ENCODE measurements around the gene BCAN.

DNA sequence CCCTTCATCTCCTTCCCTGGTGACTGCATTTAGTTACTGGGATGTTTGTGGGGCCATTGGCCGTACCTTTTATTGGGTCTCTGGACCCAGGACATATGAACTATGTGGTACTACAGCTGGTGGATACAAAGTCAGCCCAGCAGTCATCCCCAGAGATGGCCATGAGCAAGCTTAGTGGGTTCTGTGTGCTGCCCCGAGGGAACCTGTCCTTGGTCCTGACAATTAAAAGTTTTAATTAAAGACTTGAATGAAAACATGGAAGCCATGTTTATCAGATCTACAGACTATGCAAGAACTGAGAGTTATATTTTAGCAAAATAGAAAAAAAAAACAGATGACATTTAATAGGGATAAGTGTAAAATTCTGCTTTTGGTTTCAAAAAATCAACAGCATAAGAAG, 38.1 kb downstream of the BCAN start:
- TF ChIP-seq, protein P1, sequence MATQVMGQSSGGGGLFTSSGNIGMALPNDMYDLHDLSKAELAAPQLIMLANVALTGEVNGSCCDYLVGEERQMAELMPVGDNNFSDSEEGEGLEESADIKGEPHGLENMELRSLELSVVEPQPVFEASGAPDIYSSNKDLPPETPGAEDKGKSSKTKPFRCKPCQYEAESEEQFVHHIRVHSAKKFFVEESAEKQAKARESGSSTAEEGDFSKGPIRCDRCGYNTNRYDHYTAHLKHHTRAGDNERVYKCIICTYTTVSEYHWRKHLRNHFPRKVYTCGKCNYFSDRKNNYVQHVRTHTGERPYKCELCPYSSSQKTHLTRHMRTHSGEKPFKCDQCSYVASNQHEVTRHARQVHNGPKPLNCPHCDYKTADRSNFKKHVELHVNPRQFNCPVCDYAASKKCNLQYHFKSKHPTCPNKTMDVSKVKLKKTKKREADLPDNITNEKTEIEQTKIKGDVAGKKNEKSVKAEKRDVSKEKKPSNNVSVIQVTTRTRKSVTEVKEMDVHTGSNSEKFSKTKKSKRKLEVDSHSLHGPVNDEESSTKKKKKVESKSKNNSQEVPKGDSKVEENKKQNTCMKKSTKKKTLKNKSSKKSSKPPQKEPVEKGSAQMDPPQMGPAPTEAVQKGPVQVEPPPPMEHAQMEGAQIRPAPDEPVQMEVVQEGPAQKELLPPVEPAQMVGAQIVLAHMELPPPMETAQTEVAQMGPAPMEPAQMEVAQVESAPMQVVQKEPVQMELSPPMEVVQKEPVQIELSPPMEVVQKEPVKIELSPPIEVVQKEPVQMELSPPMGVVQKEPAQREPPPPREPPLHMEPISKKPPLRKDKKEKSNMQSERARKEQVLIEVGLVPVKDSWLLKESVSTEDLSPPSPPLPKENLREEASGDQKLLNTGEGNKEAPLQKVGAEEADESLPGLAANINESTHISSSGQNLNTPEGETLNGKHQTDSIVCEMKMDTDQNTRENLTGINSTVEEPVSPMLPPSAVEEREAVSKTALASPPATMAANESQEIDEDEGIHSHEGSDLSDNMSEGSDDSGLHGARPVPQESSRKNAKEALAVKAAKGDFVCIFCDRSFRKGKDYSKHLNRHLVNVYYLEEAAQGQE (IDR thresholded peaks at IDR 0.05; ENCODE audit: insufficient read depth in 1 of 2, low read depth in 2 of 2, low read length in 2 of 2), result peak; percentile 24 to 78; a peak in 2 of 4 replicates
- TF ChIP-seq POLR2AphosphoS5 (IDR thresholded peaks at IDR 0.05; ENCODE audit: low read depth, low read length), result no peak
